Measurements from ENCODE around the gene SIRT3.
"Not testable (repeated sequence)": the region's sequence is repeated elsewhere in the genome, so short reads cannot be mapped to it uniquely, and the experiment has no call there.

The SIRT3 gene

GRCh38 chr11:270451-271318 lies 34.5 kb upstream of the SIRT3 start:
- no peak for DNase-seq (ENCODE audit: low read depth in 3 of 3)

GRCh38 chr11:269146-269890 lies 33.2 kb upstream of the SIRT3 start:
- no peak for DNase-seq (ENCODE audit: low read depth in 3 of 3)

GRCh38 chr11:268716-269145 lies 32.6 kb upstream of the SIRT3 start:
- DNase-seq (ENCODE audit: low read depth in 3 of 3): not testable (repeated sequence)

GRCh38 chr11:267491-267994 lies 31.4 kb upstream of the SIRT3 start:
- DNase-seq (ENCODE audit: low read depth in 3 of 3): no peak

GRCh38 chr11:266676-267439 lies 30.7 kb upstream of the SIRT3 start:
- no peak for DNase-seq (ENCODE audit: low read depth in 3 of 3)

- DNase-seq (ENCODE audit: low read depth in 3 of 3): no peak
Measured at GRCh38 chr11:261624-262023, 25.5 kb upstream of the SIRT3 start.

- no peak for DNase-seq (ENCODE audit: low read depth in 3 of 3)
Measured at GRCh38 chr11:259413-259812, 23.3 kb upstream of the SIRT3 start.

GRCh38 chr11:257766-258493 lies 21.8 kb upstream of the SIRT3 start:
- DNase-seq (ENCODE audit: low read depth in 3 of 3): no peak

- no peak for DNase-seq (ENCODE audit: low read depth in 3 of 3)
Measured at GRCh38 chr11:256952-257737, 21.0 kb upstream of the SIRT3 start.

- DNase-seq (ENCODE audit: low read depth in 3 of 3): no peak
Measured at GRCh38 chr11:255816-256215, 19.7 kb upstream of the SIRT3 start.

- no peak for DNase-seq (ENCODE audit: low read depth in 3 of 3)
Measured at GRCh38 chr11:255176-255575, 19.0 kb upstream of the SIRT3 start.

- no peak for DNase-seq (ENCODE audit: low read depth in 3 of 3)
Measured at GRCh38 chr11:253886-254270, 17.7 kb upstream of the SIRT3 start.

- DNase-seq (ENCODE audit: low read depth in 3 of 3): no peak
Measured at GRCh38 chr11:253160-253885, 17.2 kb upstream of the SIRT3 start.

GRCh38 chr11:252666-253065 lies 16.5 kb upstream of the SIRT3 start:
- DNase-seq (ENCODE audit: low read depth in 3 of 3): no peak

- DNase-seq (ENCODE audit: low read depth in 3 of 3): no peak
Measured at GRCh38 chr11:251550-251949, 15.4 kb upstream of the SIRT3 start.

- peak in 2 of 3 donors; percentile 59 to 64 for DNase-seq (ENCODE audit: low read depth in 3 of 3)
Measured at GRCh38 chr11:250740-251299, 14.7 kb upstream of the SIRT3 start.

- no peak for DNase-seq (ENCODE audit: low read depth in 3 of 3)
Measured at GRCh38 chr11:250274-250673, 14.1 kb upstream of the SIRT3 start.

- no peak for DNase-seq (ENCODE audit: low read depth in 3 of 3)
Measured at GRCh38 chr11:249062-249461, 12.9 kb upstream of the SIRT3 start.

- no peak for DNase-seq (ENCODE audit: low read depth in 3 of 3)
Measured at GRCh38 chr11:244376-244775, 8.2 kb upstream of the SIRT3 start.

- DNase-seq (ENCODE audit: low read depth in 3 of 3): no peak
Measured at GRCh38 chr11:241634-242033, 5.5 kb upstream of the SIRT3 start.

Data from stimulated activated CD4-positive, alpha-beta T cell treated with anti-CD3 and anti-CD28 coated beads, TNF-alpha, amount 100 ng/mL, for 48 hours (primary cell).